SIG-M5 (cell line): ENCODE results near the gene PIK3CA.
"Not testable (repeated sequence)": the region's sequence is repeated elsewhere in the genome, so short reads cannot be mapped to it uniquely, and the experiment has no call there.

ENCODE experiments used
- DNase-seq: peaks from one replicate; lab custom pipeline; 2025; lab: John Stamatoyannopoulos, UW

Gene PIK3CA

DNA sequence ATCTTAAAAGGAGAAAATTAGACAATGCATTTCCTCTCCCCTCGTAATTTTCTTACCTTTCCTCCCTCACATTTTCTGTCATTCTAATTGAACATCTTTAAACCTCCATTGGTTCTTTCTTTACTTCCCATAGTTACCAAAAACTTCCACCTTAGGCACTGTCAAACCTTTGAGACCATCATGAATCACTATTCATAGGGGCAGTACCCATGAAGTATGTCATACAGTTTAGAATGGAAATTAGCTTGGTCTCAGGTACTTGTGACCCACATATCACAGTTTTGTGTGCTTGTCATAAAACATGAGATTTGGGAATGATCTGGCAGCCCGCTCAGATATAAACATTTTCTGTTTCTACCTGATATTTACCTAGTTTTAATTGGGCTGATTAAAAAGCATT is 52.6 kb downstream of the PIK3CA start:
- no peak for DNase-seq

DNA sequence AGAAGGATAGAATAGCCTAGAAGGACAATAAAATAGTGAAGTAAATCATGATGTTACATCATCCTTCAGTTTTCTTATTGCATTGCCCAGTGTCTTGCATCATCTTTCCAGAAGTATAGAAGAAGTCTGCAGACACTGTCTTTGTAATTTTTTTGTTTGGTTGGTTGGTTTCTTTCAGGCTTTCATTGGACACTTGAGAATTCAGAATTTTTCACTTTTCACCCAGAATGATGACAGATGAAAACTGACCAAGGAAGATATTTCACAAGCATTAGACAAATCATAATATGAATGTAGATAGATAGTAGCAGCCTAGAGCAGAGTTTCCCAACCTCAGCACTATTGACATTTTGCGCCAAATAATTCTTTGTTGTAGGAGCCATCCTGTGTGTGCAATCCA is 67.4 kb downstream of the PIK3CA start:
- not testable (repeated sequence) for DNase-seq

DNA sequence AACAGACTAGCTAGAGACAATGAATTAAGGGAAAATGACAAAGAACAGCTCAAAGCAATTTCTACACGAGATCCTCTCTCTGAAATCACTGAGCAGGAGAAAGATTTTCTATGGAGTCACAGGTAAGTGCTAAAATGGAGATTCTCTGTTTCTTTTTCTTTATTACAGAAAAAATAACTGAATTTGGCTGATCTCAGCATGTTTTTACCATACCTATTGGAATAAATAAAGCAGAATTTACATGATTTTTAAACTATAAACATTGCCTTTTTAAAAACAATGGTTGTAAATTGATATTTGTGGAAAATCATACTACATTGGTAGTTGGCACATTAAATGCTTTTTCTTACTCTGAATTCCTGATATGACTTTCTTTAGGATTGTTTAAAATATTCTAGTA is 70.1 kb downstream of the PIK3CA start:
- DNase-seq, result not testable (repeated sequence)

DNA sequence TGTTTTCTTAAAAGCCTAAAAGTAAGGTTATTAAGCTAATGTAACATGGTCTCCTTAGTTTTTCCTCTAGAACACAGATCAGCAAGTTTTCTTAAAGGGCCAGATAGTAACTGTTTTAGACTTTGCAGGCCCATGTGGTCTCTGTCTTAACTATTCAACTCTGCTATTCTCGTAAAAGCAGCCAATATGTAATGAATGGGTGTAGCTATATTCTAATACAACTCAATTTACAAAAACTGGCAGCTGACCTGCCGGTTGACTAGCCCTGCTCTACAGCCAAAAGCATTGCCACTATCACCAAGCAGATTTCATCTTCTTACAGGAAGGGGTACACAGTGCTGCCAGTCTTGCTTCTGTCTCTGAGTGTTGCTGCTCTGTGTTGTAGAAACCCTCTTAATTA is 75.4 kb downstream of the PIK3CA start:
- DNase-seq, result no peak

DNA sequence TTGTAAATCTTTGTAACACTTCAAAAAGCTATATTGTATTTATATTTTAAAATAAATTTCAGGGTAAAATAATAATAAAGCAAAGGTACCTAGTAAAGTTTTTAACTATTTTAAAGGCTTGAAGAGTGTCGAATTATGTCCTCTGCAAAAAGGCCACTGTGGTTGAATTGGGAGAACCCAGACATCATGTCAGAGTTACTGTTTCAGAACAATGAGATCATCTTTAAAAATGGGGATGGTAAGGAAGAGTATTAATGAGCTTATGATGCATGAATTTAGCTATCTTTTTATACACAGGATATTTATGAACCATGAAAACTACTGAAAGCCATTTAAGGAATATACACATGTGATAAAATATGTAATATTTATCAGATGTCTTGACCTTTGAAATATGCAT is 76.4 kb downstream of the PIK3CA start:
- no peak for DNase-seq

DNA sequence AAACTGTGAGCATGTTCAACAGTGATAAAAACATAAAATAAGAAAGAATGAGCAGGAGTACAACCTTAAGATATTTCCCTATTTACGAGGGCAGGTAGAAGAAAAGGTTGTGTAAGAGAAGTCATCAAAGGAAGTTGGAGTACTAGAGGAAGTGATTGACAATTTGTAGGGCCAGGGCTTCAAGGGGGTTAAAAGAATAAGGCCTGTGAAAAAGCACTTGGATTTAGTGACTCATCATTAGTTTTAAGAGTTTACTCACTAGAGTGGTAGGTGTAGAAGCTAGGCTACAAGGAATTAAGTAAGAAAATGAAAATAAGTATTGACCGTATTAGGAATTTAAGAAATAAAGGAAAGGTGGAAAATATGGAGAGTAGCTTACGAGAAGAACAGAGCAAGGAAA is 79.2 kb downstream of the PIK3CA start:
- DNase-seq, result no peak

DNA sequence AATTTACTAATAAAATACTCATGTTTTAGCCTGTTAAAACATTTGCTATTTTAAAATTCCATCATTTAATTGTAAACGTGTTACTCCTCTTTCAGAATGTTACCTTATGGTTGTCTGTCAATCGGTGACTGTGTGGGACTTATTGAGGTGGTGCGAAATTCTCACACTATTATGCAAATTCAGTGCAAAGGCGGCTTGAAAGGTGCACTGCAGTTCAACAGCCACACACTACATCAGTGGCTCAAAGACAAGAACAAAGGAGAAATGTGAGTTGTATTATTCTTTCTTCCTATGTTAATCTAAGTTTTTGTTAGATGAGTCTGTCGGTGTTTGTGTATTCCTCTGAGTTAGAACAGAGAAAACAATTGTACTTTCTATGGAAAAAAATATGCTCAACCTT is 81.0 kb downstream of the PIK3CA start:
- no peak for DNase-seq

DNA sequence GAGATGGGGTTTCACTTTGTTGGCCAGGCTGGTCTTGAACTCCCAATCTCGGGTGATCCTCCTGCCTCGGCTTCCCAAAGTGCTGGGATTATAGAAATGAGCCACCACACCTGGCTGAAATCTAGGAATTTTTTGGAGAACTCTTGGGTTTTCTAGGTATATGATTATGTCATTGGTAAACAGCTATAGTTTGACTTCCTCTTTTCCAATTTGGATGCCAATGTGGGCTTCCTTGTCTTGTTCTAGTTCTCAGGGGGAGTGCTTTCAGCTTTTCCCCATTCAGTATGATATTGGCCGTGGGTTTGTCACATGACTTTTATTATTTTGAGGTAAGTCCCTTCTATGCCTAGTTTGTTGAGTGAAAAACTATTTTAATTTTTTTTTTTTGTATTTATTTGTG is 84.9 kb downstream of the PIK3CA start:
- no peak for DNase-seq

DNA sequence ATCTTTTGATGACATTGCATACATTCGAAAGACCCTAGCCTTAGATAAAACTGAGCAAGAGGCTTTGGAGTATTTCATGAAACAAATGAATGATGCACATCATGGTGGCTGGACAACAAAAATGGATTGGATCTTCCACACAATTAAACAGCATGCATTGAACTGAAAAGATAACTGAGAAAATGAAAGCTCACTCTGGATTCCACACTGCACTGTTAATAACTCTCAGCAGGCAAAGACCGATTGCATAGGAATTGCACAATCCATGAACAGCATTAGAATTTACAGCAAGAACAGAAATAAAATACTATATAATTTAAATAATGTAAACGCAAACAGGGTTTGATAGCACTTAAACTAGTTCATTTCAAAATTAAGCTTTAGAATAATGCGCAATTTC is 86.0 kb downstream of the PIK3CA start:
- DNase-seq, result no peak

DNA sequence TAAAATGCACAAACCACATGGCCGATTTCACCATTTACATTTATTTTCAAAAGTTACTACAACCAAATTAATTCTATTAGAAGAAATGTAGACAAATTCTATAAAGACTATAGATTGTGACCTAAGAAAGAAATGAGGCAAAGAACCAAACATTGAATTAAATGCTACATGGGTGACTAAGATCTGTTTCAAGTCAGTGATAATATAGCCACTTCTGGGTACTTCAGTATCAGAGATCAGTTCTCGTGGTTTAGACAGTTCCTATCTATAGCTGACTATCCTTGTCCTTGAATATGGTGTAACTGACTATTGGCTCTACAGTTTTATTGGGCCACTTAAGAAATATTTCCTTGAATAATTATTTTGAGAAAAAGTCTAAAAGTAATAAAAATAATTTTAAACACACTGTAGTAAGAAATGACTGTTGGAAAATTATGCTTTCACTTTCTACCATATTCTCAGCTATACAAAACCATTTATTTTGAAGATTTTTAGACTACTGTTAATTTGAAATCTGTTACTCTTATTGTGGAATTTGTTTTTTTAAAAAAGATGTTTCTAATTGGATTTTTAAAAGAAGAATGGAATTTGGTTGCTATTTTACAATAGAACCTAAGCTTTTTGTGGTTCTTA is 88.6 kb downstream of the PIK3CA start:
- no peak for DNase-seq

DNA sequence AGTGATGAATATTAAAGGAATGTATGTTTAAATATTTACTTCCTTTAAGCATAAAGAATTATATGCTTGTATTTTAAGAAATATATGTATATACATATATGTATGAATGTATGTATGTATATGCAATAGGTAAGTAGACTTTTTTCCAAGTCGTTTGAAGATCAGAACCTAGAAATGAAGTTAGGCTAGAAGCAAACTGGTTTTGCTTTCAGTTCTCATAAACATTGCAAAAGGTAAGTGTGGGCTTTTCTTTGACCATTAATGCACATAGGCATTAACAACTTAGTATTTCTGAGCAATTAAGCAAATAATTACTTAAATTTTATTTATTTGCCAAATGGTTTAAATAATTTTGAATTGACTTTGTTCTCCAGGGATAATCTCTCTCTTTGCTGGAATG is 92.1 kb downstream of the PIK3CA start:
- not testable (repeated sequence) for DNase-seq

DNA sequence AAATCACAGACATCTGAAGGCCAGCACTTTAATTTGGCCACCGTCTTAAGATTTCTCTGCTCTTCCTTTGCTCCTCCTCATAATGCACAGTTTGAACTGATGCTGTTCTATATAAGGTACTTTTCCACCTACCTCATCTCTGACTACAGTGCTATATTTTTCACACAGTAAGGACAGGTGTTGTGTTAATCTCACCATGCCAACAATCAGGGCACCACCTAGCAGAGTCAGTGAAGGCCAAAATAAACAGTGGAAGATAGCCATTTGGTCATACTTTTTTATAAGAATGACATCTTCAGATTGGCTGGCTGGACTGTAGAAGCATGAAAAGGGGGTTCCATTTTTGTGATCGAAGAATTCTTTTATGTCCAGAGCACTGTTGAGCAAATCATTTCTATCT is 94.7 kb downstream of the PIK3CA start:
- not testable (repeated sequence) for DNase-seq

DNA sequence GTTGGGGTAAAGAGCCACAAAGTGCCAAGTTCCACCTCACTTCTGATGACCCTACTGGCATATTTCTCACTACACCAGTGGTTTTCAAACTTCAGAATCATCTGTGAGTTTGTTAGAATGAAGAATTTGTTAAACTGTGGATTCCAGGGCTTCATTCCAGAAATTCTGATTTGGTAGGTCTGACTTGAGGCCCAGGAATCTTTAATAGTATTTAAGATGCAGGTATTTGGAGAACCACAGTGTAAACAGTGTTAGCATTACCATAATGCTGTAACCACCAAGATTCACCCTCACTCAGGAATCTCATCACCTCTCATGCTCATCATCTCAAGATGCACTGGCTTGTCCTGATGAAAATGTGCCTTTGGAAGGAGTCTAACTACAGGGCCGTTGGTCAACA is 96.7 kb downstream of the PIK3CA start:
- DNase-seq, result no peak

DNA sequence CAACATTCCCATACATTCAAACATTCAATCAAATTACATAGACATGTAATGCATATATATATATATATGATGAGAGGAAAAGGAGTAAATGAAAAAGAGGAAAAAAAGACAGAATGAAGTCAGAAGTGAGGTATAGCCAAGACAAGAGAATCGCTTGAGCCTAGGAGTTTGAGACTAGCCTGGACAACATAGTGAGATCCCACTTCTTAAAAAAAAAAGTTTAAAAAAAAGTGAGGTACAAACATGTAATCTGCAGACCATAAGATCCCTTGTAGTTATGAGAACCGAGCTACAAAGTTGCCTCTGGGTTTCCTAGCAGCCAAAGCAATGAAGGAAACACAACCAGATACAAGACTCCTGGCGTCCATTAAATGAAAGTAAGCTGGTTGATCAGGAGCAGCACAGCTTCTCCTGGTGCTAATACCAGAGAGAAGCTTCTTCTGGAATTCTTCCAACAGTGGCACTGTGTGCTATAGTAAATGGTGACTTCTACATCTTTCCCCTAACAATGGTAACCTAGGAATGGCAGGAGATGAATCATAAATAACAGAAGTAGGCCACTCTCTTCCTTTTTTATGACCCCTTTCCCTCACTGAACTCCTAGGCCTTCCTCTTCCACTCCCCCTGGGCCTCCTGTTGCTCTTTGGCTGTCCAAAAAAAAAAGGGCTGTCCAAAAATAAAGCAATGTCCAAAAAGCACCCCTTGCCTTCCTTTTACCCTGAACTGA is 99.3 kb downstream of the PIK3CA start:
- DNase-seq, result no peak

DNA sequence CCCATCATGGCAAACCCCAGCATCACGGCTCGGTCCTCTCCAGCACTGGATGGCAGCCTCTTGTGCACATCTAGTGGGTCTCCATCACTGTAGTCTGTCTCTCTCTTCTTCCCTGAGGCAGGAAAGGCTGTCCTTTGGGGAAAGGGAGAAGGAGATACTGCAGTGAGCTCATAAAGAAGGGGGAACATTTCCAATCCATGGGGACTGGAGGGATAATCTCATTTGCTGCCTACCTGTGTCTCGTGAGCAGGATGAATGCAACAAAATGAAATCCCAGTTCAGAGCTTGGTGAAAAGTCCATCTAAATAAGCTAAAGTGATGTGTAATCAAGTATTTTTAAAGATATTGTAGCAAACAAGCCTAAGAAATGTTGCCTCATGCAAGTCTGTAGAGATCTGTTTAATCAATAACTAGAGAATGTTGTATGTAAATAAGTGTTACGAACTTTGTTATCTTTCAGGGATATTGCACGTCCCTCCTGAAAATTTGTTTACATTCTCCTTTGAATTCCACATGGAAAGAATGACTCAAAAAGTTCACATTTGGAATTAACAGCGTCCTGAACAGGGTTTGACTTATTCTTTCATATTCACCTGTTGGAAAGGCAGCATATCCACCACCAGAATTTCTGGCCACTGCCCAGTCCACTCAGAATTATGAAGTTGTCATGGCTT is 102.8 kb downstream of the PIK3CA start, which contains the start of gene KCNMB3:
TSS of gene KCNMB3 (minus strand) at position 312 of the 674 bp plus-strand sequence. CDS start at position 188, 124 bp downstream.
- DNase-seq, result no peak

DNA sequence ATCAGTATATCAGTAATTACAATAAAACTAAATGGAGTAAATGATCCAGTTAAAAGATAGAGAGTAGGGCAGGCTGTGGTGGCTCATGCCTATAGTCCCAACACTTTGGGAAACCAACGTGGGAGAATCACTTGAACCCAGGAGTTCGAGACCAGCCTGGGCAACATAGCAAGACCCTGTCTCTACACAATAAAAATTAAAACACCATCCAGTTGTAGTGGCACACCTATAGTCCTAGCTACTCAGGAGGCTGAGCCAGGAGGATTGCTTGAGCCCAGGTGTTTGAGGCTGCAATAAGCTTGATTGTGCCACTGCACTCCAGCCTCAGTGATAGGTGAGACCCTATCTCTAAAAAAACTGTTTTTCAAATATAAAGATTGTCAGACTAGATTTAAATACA is 108.7 kb downstream of the PIK3CA start:
- no peak for DNase-seq

DNA sequence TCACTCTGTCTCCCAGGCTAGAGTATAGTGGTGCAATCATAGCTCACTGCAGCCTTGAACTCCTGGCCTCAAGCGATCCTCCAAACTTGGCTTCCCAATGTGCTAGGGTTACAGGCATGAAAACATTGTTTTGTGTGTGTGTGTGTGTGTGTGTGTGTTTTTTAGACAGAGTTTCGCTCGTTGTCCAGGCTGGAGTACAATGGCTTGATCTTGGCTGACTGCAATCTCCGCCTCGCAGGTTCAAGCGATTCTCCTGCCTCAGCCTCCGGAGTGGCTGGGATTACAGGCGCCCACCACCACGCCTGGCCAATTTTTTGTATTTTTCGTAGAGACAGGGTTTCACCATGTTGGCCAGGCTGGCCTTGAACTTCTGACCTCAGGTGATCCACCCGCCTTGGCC is 109.6 kb downstream of the PIK3CA start:
- not testable (repeated sequence) for DNase-seq

DNA sequence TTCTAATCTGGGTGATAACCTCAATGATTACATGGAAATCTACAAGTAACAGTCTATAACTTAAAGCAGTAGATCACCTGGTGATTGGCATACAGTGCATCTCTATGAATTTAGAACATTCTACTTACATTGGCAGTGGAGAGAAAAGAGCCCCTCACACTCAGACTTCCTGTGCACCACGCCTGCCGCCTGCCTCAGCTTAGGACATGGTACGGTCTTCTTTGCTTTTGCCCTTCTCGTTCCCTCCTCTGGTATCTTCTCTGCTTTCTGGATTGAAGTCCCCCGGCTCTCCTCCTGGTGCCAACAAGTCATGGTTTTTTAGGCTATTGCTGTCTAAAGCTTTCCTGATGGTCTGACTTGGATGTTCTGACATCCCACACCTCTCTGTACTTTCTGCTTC is 110.7 kb downstream of the PIK3CA start:
- DNase-seq, result no peak

DNA sequence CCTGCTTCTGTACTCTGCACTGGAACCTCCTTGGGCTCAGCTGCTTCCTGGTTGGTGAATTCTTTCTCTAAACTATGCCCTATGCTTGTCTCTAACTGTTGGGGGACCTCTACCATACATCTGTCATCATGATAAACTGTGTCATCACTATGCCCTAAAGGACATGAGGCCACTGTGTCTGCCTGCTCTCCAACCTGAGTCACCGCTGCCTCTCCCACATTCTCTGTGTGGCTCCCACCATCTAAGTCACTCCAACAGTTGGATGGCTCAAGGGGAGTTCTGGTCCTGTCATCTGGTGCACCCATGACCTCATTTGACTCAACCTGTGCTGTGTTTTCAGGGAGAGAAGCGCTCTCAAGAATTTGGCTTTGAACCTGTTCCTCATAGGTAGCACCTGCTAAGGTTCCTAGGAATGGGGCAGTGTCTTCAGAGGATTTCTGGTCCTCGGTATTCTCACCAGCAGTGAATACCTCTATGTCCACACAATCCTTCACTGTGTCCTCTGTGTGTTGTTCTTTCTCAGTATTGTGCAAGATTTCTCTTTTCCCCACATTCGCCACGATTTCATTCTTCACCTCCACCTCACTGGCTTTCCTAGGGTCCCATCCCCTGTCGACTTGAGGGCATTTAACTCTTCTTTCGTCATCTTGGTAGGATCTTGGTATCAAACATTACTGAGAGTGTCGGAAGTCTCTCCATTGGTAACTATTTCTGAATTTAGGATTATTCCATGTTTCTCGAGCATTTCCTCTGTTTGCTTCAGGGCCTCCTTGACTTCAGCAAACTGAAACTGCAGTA is 112.0 kb downstream of the PIK3CA start:
- not testable (repeated sequence) for DNase-seq

DNA sequence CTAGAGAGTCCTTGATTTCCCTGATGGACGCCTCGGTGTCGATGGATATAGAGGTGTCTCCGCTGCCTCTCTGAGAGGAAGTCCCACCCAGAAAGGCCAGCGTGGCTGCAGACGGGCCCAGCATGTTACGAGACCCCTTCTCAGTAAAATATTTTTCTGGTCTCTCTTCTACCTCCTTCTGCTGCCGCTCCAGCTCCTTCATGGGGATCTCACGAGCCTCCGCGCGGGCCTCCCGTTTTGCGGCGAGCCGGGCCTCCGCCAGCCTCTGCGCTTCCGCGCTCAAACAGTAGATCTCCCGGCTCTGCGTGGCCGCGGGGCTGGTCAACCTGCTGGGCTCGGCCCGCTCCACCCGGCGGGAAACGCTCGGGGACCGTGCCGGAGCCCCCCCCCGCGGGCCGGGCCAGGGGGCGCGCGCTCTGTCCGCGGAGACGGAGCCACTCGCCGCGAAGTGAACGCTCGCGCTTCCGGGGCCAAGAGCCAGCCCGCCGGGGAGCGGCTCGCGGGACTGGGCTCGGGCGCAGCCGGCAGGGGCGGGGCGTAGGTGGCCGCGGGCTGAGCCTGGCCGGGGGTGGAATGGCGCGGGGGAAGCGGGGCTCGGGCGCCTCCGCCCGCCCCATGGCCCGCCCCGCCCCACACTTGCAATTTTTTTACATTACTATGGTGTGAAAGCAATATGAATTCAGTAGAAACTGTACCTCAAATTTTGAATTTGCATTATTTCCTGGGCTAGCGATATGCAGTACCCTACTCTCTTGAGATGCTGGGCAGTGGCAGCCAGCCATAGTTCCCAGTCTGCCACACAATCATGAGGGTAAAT is 113.0 kb downstream of the PIK3CA start:
- DNase-seq, result no peak

DNA sequence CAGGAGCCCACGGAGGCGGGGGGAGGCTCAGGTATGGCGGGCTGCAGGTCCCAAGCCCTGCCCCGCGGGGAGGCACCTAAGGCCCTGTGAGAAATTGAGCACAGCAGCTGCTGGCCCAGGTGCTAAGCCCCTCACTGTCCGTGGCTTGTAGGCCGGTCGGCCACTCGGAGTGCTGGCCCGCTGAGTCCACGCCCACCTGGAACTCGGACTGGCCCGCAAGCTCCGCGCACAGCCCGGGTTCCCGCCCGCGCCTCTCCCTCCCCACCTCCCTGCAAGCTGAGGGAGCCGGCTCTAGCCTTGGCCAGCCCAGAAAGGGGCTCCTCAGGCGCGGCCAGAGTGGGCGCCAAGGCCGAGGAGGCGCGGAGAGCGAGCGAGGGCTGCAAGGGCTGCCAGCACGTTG is 115.0 kb downstream of the PIK3CA start:
- no peak for DNase-seq

DNA sequence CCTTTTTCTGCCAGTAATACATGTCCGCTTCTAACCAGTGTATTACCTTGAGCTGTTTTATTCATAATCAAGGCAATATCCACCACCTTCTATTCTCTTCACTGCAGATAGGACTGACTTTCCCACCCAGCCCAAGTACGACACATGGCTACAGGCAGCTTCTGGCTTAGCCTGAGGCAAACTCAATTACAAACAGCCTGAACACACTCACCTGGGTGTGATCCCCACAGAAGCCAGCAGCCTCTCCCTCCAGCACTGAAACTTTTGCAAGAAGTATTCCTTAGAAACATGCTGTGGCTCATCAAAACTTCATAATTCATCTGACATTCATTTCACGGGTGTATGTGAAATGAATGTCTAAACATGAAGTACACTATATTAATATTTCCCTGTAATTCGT is 116.3 kb downstream of the PIK3CA start:
- no peak for DNase-seq
